Measurements from ENCODE around the gene MCC.

MCC gene

DNA sequence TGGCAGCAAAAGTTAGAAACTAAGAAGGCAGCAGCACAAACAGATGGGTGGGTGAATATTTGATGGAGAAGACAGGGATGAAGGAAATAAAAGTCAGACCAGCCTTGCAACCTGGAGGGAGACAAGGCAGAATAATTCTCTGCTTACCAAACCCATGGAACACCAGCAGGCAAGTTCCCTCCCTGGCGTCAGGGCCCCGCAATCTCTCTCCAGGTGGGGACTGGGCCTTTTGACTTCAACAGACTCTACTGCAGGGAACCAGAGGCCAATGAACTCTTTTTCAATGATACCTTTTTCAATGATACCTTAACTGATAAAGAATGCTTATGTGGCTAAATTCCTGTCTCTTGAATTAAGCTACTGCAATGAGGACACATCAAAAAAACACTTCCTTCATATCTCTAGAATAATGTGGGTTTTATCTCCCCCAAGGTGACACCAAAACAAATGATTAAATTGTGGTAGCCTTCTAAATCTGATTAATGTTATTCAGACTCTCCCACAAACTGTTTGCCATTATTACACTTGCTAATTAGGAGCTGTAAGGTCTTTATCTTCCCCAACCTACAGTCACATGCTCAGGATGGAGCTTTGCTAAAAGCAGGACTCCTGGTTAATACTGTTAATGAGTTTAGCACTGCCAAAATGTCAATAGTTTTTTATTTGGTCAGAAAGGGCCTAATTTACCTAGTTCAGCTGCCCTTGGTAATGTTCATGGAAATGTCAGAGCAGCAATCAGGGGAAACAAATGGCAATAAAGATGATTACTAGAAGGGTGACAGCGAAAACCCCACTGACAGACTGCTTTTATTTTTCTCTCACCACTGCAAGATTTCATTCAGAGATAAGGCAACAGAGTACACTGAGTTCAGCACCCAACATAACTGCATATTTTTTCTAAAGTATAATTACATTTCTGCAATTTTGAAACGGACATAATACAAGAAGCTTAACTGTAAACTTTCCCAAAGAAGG, 218.9 kb downstream of the MCC start:
- no peak overlapping the region for H3K4me3 ChIP-seq (replicated peaks; ENCODE audit: low read depth, low read length)
- TF ChIP-seq CTCF (IDR thresholded peaks at IDR 0.05; ENCODE audit: insufficient read depth, low read length, poor library complexity, severe bottlenecking) = no peak
- no peaks in the 10 kb centered on the region for H3K27me3 ChIP-seq (replicated peaks; ENCODE audit: control insufficient read depth, insufficient read depth, low read length)
- H3K36me3 ChIP-seq (ENCODE audit: control insufficient read depth, insufficient read depth, low read length) = no peaks in the 10 kb centered on the region
- DNase-seq (ENCODE audit: extremely low read depth, insufficient read length) = no peak

DNA sequence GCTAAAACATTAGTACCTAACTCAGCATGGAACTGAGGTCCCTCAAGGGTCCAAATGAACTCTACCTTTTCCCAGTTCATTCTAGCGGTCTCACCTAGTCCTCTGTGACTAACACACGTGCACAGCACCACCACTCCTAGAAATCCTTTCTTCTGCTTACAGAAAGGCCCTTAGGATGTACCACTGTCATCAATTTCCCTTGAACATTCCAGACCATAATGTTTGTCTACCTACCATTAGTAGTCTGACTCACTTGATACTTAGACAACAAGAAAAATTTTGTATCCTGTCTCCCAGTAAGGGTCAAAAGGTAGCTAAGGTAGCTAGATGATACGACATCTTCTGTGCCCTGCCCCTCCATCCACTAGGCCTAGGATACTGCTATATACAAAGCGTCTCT, 220.0 kb downstream of the MCC start:
- H3K27me3 ChIP-seq (replicated peaks; ENCODE audit: control insufficient read depth, insufficient read depth, low read length) = no peaks in the 10 kb centered on the region
- DNase-seq (ENCODE audit: extremely low read depth, insufficient read length) = no peak
- H3K36me3 ChIP-seq (ENCODE audit: control insufficient read depth, insufficient read depth, low read length) = no peaks in the 10 kb centered on the region
- H3K4me3 ChIP-seq (replicated peaks; ENCODE audit: low read depth, low read length) = no peak overlapping the region
- no peak for TF ChIP-seq CTCF (IDR thresholded peaks at IDR 0.05; ENCODE audit: insufficient read depth, low read length, poor library complexity, severe bottlenecking)

GRCh38 chr5:113267361-113267900, 220.8 kb downstream of the MCC start:
- no peak overlapping the region for H3K4me3 ChIP-seq (replicated peaks; ENCODE audit: low read depth, low read length)
- no peaks in the 10 kb centered on the region for H3K36me3 ChIP-seq (ENCODE audit: control insufficient read depth, insufficient read depth, low read length)
- DNase-seq (ENCODE audit: extremely low read depth, insufficient read length) = no peak
- TF ChIP-seq CTCF (IDR thresholded peaks at IDR 0.05; ENCODE audit: insufficient read depth, low read length, poor library complexity, severe bottlenecking) = no peak
- H3K27me3 ChIP-seq (replicated peaks; ENCODE audit: control insufficient read depth, insufficient read depth, low read length) = no peaks in the 10 kb centered on the region

DNA sequence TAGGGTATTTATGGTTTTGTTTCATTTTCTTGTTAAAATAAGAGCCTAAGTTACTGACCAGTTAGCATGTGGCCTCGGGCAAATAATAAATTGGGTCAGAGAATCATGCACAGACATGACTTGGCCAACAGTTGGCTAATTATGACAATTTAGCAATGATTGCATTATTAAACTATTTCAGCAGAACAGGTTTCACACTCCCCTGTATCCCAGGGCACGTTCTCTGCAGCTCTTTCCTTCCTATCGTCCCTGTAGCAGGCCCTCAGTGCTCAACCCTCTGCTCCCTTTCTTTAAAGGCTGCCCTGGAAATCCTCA, 221.4 kb downstream of the MCC start:
- no peak overlapping the region for H3K4me3 ChIP-seq (replicated peaks; ENCODE audit: low read depth, low read length)
- no peaks in the 10 kb centered on the region for H3K36me3 ChIP-seq (ENCODE audit: control insufficient read depth, insufficient read depth, low read length)
- H3K27me3 ChIP-seq (replicated peaks; ENCODE audit: control insufficient read depth, insufficient read depth, low read length) = no peaks in the 10 kb centered on the region; the same call in 1 of the 2 replicates
- DNase-seq (ENCODE audit: extremely low read depth, insufficient read length) = no peak
- TF ChIP-seq CTCF (IDR thresholded peaks at IDR 0.05; ENCODE audit: insufficient read depth, low read length, poor library complexity, severe bottlenecking) = no peak

GRCh38 chr5:113266227-113266912, 221.9 kb downstream of the MCC start:
- H3K36me3 ChIP-seq (ENCODE audit: control insufficient read depth, insufficient read depth, low read length) = no peaks in the 10 kb centered on the region
- no peak overlapping the region for H3K4me3 ChIP-seq (replicated peaks; ENCODE audit: low read depth, low read length)
- H3K27me3 ChIP-seq (replicated peaks; ENCODE audit: control insufficient read depth, insufficient read depth, low read length) = no peaks in the 10 kb centered on the region; the same call in 1 of the 2 replicates
- TF ChIP-seq CTCF (IDR thresholded peaks at IDR 0.05; ENCODE audit: insufficient read depth, low read length, poor library complexity, severe bottlenecking) = no peak
- DNase-seq (ENCODE audit: extremely low read depth, insufficient read length) = no peak

Measured in GM06990 (cell line).